H1 (cell line): ENCODE results near the gene TSHZ2. TPM values are rescaled to one million over a fixed set of nuclear protein-coding genes. Genes with fewer than 3 reads are reported as not detected.

ENCODE experiments used
- BACH1 ChIP-seq: IDR thresholded peaks from 2 replicates; pipeline ENCODE4 v1.6.1; 2012; ENCODE audit warnings: low read length, improper control_type of control experiment
- CBX8 ChIP-seq: fragments of 300-800, 300-1000 bp; sonication (generic); IDR thresholded peaks from 2 replicates; pipeline ENCODE4 v1.7.1; 2016; ENCODE audit warnings: low read depth, low read length, borderline replicate concordance
- GABPA ChIP-seq: IDR thresholded peaks from 2 replicates; pipeline ENCODE4 v1.6.1; 2011; ENCODE audit warnings: mild to moderate bottlenecking, low read length, moderate library complexity, borderline replicate concordance; ENCODE audit not compliant: insufficient read depth
- KDM1A ChIP-seq: fragments of 200-600, 300-600 bp; sonication (generic); IDR thresholded peaks from 2 replicates; pipeline ENCODE4 v1.7.1; 2016; ENCODE audit warnings: mild to moderate bottlenecking, low read length, borderline replicate concordance
- POU5F1 ChIP-seq: IDR thresholded peaks from 2 replicates; pipeline ENCODE4 v1.6.1; 2011; ENCODE audit warnings: low read depth, mild to moderate bottlenecking, low read length, moderate library complexity
- RAD21 ChIP-seq, 2 experiments: IDR thresholded peaks in 1 of 2; conservative IDR thresholded peaks in 1 of 2; 2 replicates each; pipeline ENCODE4 v1.6.1; 2011; ENCODE audit warnings: low read depth in 2 of 2, low read length in 2 of 2, improper control_type of control experiment in 1 of 2, inconsistent platforms in 1 of 2, mild to moderate bottlenecking in 1 of 2, moderate library complexity in 1 of 2
- SP4 ChIP-seq: IDR thresholded peaks from 2 replicates; pipeline ENCODE4 v1.6.1; 2012; ENCODE audit warnings: low read length, inconsistent platforms
- SRF ChIP-seq: IDR thresholded peaks from 2 replicates; pipeline ENCODE4 v1.6.1; 2011; ENCODE audit warnings: mild to moderate bottlenecking, low read depth, low read length, moderate library complexity
- TAF1 ChIP-seq: IDR thresholded peaks from 2 replicates; pipeline ENCODE4 v1.6.1; 2011; ENCODE audit warnings: mild to moderate bottlenecking, low read depth, low read length
- TBP ChIP-seq: IDR thresholded peaks from 2 replicates; pipeline ENCODE4 v1.6.1; 2011; ENCODE audit warnings: low read depth, low read length, improper control_type of control experiment
- YY1 ChIP-seq: IDR thresholded peaks from 2 replicates; pipeline ENCODE4 v1.6.1; 2011; ENCODE audit warnings: low read depth, mild to moderate bottlenecking, low read length
- ZNF274 ChIP-seq: IDR thresholded peaks from 2 replicates; pipeline ENCODE4 v1.7.0; 2012; ENCODE audit warnings: low read length, borderline replicate concordance; ENCODE audit errors: extremely low read depth
- polyA plus RNA-seq, 7 experiments: library from polyadenylated mRNA; depleted of rRNA in 3 of 7; stranded (reverse) in 5 of 7; unstranded in 2 of 7; fragments of >200 nt in 5 of 7; fragments of 200-250 nt in 2 of 7; gene quantifications; 1 replicate in 5 of 7; 2 replicates in 1 of 7; 4 replicates in 1 of 7; pipeline versions ENCODE4 v1.2.1 to v1.2.3, GENCODE V29; 2011 to 2013; ENCODE audit warnings: missing spikeins in 2 of 7, mixed read lengths in 2 of 7
- total RNA-seq: library from RNA; stranded (reverse); fragmentation: NEBNext Ultra II Directional; extraction: Animal tissue kit (Norgen Biotek cat#: 25700); gene quantifications from 2 replicates; pipeline ENCODE4 v1.2.1, GENCODE V29; 2021
- TF ChIP-seq, protein P1 (sequence below): IDR thresholded peaks from 2 replicates; pipeline ENCODE4 v1.6.1; 2011; ENCODE audit warnings: low read length, improper control_type of control experiment

The TSHZ2 gene
- total and polyA plus RNA-seq, 2 of the 8 experiments (the other 6 are each of a cell fraction or from before 2014, with no cell fraction given): 0.14 to 0.30 TPM

DNA sequence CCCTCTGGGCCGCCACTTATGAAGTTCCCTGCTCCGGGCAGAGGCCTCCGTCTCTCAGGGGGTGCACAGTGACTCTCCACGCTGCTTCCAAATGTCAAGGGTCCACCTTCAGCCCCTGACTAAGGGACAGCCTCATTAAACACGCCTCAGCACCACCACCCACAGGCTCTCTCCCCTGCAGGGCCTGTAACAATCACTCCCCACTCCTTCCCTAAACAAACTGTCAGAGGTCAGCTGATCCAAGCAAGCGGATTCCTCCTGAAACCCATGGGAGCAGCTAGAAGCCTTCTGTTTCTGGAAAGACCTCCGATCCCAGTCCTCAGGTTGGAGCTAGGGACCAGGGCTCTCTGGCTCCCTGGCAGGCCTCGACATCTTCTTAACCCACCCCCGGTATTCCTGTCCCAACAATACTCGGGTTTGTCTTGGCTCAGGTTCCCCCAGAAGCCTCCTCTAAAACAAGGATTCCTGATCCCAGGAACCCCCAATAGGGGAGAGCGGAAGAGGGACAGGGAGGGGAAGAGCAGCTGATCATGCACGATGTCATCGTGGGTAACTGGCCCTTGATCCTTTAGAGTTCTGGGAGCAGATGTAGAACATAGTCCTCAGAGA lies 440.5 kb downstream of the TSHZ2 start (continued):
- TF ChIP-seq, protein P1, sequence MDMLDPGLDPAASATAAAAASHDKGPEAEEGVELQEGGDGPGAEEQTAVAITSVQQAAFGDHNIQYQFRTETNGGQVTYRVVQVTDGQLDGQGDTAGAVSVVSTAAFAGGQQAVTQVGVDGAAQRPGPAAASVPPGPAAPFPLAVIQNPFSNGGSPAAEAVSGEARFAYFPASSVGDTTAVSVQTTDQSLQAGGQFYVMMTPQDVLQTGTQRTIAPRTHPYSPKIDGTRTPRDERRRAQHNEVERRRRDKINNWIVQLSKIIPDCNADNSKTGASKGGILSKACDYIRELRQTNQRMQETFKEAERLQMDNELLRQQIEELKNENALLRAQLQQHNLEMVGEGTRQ: peak; percentile 50; the same call in 1 of the 2 replicates
- TF ChIP-seq KDM1A: no peak
- TF ChIP-seq TAF1: no peak
- TF ChIP-seq SP4: no peak
- TF ChIP-seq SRF: no peak
- TF ChIP-seq CBX8: no peak
- TF ChIP-seq ZNF274: no peak
- no peak for TF ChIP-seq YY1
- TF ChIP-seq RAD21 (IDR thresholded peaks at IDR 0.05 in 1 of 2, conservative IDR thresholded peaks at IDR 0.05 in 1 of 2; ENCODE audit: low read depth in 2 of 2, low read length in 2 of 2): no peak
- TF ChIP-seq POU5F1: no peak
- TF ChIP-seq TBP: no peak
- TF ChIP-seq BACH1: no peak
- TF ChIP-seq GABPA: no peak
